NCI-H460 (cell line): ENCODE measurements around the gene ADGRB2. TPM values are rescaled to one million over a fixed set of nuclear protein-coding genes. Genes with fewer than 3 reads are reported as not detected.

Experiments used
- DNase-seq: peaks from one replicate; pipeline ENCODE4 v3.0.0-alpha.2; 2016; ENCODE audit warnings: low read depth; ENCODE audit errors: extremely low read depth
- polyA plus RNA-seq: library from polyadenylated mRNA; depleted of rRNA; stranded (reverse); fragments of >200 nt; gene quantifications from 2 replicates; pipeline ENCODE4 v1.2.3, GENCODE V29; 2014; cell fraction: nucleus; rRNA removed
- total RNA-seq: library from RNA; depleted of rRNA; stranded (reverse); fragments of >200 nt; shearing (Covaris generic); gene quantifications from 2 replicates; pipeline ENCODE4 v1.2.3, GENCODE V29; 2014; rRNA removed

ADGRB2 gene, protein sequence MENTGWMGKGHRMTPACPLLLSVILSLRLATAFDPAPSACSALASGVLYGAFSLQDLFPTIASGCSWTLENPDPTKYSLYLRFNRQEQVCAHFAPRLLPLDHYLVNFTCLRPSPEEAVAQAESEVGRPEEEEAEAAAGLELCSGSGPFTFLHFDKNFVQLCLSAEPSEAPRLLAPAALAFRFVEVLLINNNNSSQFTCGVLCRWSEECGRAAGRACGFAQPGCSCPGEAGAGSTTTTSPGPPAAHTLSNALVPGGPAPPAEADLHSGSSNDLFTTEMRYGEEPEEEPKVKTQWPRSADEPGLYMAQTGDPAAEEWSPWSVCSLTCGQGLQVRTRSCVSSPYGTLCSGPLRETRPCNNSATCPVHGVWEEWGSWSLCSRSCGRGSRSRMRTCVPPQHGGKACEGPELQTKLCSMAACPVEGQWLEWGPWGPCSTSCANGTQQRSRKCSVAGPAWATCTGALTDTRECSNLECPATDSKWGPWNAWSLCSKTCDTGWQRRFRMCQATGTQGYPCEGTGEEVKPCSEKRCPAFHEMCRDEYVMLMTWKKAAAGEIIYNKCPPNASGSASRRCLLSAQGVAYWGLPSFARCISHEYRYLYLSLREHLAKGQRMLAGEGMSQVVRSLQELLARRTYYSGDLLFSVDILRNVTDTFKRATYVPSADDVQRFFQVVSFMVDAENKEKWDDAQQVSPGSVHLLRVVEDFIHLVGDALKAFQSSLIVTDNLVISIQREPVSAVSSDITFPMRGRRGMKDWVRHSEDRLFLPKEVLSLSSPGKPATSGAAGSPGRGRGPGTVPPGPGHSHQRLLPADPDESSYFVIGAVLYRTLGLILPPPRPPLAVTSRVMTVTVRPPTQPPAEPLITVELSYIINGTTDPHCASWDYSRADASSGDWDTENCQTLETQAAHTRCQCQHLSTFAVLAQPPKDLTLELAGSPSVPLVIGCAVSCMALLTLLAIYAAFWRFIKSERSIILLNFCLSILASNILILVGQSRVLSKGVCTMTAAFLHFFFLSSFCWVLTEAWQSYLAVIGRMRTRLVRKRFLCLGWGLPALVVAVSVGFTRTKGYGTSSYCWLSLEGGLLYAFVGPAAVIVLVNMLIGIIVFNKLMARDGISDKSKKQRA (N-terminal part only)
- 2.3 and 2.5 TPM in 2 replicates for total RNA-seq
- polyA plus RNA-seq = 23.7 and 24.0 TPM in 2 replicates

DNA sequence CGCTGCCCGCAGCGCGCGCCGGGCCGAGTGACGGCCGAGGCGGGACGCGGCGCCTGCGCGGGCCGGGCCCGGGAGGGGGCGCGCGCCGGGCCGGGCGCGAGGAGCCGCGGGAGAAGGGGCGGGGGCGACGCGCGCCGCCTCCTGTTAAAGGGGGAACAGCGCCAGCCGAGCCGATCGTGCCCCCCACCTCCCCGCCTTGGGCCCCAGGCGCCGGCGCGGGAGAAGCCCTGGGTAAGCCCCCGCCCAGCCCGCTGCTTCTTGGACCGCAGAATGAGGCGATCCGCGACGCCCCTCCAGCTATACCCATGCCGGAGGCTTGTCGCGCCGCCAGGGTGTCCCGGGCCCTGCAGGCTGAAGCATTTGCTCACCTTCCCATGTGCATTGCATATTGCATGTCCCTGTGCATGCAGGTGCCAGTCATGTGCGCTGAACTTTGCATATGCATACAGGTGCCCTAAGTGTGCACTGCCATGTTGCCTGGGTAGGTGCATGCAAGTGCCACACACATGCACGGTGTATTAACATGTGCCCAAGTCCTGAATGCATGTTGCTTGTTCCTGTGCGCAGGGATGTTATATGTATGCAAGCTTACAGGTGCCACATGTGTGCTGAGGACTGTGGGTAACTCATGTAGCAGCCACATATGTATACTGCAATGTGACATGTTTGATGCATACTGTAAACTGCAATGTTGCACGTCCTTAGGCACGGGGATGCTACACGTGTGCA lies at the start of gene ADGRB2:
TSS of gene ADGRB2 (minus strand) at position 29 of the 729 bp plus-strand sequence. CDS start 7,119 bp downstream, outside the sequence.
- no peak for DNase-seq

DNA sequence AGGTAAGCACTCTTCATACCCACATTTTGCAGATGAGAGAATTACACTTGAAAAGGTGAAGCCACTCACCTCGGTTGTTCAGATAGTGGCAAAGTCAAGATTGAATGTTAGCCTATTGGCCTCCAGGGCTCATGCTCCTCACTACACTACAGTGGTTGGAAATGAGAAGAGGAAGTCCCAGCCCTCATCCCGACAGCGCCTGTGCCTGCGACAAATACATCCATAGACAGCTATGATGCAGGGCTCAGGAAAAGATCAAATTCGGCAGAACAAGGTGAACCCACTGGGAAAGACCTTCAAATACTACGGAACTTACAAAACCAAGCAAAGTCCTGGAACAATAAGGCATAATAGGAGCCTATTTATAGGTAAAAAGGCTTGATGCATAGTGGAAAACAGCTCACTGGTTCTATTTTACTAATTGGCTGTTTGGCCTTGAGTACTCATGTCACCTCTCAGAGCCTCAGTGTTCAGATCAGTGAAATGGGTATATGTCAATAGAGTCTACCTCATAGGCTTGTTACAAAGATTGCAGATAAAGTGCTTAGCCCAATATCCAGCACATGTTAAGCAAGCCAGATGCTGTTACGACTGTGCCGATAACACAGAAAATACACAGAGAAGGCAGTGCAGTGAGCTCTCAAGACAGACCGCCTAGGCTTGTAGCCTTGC lies 48.2 kb upstream of the ADGRB2 start:
- no peak for DNase-seq

DNA sequence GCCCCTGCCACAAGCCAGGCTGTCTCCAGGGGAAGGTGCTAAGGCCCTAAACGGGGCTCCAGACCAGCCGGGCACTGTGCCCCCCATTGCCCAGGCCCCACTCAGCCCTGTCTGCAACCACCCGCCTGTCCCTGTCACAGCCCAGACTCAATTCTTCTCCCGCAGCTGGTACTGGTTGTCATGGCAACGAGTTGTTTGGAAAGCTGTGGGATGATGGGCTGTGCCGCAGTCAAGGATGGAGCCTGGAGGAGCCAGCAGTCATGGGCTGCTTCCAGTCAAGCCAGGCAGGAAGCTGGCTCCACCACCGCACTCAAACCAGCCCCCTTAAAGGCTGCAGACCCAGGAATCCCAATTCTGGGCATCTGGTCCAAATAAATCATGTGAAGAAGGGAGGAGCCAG lies 47.5 kb upstream of the ADGRB2 start:
- no peak for DNase-seq

DNA sequence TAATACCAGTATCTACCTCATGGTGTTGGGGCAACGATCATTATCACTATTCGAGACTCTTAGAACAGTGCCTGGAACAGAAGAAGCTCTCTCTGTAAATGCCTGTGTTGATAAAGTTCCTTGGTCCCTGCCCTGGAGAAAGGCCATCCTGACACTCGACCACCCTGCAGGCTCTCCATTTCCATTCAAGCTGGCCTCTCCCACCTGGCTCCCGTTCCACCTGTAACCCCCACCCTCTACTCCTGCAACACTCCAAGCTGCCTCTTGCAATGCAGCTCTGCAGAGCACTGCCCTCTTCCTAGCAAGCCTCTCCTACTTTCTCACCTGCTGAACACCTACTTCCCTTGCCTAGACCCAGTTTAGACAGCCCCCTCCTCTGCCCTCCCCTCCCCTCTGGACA lies 45.6 kb upstream of the ADGRB2 start:
- no peak for DNase-seq

DNA sequence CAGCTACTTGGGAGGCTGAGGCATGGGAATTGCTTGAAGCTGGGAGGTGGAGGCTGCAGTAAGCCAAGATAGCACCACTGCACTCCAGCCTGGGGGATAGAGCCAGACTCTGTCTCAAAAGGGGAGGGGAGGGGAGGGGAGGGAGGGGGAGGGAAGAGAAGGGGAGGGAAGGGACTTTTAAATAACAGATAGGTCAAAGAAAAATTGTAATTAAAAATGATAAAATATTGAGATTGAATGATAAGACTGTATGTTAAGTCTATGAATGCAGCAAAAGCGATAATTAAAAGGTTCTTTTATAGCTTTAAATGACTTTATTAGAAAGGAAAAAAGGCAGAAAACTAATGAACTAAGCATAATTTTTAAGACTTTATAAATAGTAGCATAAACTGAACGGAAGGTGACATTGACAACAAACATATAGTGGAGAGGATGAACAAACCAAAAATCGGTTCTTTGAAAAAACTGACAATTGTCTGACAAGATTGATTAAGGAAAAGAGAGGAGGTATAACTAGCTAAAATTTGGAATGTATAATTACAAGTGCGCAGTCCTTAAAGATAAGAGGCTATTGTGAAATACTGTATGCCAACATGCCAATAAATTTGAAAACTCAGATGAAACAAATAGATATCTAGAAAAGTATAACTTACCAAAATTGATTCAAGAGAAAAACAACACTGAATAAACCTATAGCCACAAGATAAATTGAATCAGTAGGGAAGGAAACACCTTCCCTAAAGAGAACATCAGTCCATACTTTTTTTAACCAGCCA lies 43.3 kb upstream of the ADGRB2 start:
- no peak for DNase-seq

DNA sequence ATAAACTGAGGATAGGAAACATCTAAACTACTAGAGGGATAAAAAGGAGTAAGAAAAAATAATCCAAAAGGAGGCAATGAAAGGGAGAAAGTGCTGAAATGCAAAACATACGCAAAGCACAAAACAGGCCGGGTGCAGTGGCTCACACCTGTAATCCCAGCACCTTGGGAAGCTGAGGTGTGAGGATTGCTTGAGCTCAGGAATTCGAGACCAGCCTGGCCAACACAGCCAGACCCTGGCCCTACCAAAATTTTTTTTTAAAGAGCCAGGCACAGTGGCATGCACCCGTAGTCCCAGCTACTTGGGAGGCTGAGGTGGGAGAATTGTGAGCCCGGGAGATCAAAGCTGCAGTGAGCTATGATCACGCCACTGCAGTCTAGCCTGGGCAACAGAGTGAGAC lies 41.2 kb upstream of the ADGRB2 start:
- no peak for DNase-seq

- no peak for DNase-seq
Observed at GRCh38 chr1:31804098-31804497, 40.0 kb upstream of the ADGRB2 start.

- DNase-seq = no peak
Observed at GRCh38 chr1:31803610-31804009, 39.5 kb upstream of the ADGRB2 start.

DNA sequence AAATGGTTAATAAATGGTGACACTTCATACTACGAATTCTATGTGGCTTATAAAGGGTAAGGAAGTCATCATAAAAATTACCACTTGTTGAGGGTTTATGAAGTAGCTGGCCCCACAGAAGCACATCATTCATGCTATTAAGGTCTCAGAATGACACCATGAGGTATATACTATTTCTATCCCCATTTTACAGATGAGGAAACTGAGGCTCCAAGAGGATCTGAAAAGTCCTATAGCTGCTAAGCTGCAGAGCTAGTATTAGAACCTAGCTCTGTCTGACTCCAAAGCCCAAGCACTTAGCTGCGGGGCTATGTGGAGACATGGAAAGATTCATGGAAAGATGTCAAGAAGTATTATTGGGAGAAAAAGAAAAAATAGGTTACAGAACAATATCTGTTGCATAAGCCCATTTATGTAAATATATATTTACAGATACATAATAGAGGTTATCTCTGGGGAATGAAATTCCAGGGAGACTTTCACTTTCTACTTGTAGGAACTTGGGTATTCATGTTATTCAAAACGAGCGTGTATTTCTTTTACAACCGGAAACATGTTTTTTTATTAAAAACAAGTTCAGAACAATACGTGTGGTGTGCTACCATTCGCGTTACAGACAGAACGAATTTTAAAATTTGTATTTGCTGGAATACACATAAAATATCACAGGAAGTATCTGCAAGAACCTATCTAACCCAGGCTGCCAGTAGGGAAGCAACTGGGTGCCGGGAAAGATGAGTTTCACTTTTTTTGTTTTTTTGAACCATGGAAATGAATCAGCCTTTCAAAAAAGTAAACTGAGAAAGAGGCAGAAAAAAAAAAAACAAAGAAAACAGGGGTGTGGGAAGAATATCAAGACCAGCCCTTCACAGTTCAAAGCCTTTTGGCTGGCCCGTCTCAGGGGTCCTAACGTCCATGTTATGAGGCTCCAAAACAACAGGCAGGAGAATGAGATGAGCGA lies 38.3 kb upstream of the ADGRB2 start:
- no peak for DNase-seq

- no peak for DNase-seq
Observed at GRCh38 chr1:31801458-31801857, 37.3 kb upstream of the ADGRB2 start.

GRCh38 chr1:31800674-31800967 lies 36.5 kb upstream of the ADGRB2 start:
- DNase-seq = no peak

GRCh38 chr1:31799895-31800673 lies 35.9 kb upstream of the ADGRB2 start:
- no peak for DNase-seq

GRCh38 chr1:31799196-31799894 lies 35.2 kb upstream of the ADGRB2 start:
- DNase-seq = no peak

DNA sequence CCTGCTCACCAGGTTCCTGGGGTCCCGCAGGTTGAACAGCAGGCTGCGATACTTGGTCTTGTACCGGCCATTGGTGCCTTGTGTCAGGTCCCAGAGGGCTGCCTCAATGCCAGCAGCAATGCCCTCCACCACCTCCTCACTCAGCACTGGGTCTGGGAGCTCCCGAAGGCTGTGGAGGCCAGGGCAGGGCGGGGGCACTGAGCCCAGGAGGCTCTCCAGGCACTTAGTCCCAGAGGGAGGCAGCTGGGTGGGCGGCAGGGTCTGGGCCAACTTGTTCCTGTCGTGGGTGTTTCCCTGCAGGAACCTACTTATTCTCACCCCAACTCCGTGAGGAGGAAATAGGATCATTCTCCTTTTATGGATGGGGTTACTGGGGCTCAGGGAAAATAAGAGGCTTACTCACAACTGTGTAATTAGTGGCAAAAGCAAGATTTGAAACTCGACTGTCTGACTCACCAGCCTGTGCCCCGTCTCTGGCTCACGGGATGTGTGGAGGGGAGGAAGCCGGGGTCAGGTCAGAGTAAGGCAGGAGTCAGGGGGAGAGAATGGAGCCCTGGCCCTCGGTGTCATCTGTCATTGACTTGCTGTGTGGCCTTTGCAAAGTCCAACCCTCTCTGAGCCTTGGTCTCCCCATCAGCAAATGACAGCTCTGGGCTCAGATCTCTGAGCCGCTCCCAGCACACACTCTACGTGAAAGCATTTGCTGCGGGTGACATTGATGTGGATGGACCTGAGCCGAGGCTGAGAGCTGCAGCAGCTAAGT lies 34.5 kb upstream of the ADGRB2 start:
- no peak for DNase-seq

DNA sequence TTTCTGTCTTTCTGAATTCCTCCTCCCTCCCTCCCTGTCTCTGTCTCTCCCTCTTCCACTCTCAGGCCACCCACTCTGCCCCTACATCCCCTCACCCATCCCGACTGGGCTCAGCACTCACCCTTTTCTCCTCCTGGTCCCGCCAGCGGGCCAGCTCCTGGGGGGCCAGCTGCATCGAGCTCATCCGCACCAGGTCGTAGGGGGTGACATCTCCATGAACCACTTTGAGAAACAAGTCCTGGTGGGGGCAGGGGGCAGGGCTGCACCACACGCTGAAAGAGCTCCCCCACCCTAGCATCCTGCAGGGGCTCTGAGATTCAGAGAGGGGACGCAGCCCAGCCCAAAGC lies 33.9 kb upstream of the ADGRB2 start:
- no peak for DNase-seq

GRCh38 chr1:31797216-31797615 lies 33.1 kb upstream of the ADGRB2 start:
- no peak for DNase-seq
